Measurements from ENCODE around the gene THUMPD3.

The THUMPD3 gene

DNA sequence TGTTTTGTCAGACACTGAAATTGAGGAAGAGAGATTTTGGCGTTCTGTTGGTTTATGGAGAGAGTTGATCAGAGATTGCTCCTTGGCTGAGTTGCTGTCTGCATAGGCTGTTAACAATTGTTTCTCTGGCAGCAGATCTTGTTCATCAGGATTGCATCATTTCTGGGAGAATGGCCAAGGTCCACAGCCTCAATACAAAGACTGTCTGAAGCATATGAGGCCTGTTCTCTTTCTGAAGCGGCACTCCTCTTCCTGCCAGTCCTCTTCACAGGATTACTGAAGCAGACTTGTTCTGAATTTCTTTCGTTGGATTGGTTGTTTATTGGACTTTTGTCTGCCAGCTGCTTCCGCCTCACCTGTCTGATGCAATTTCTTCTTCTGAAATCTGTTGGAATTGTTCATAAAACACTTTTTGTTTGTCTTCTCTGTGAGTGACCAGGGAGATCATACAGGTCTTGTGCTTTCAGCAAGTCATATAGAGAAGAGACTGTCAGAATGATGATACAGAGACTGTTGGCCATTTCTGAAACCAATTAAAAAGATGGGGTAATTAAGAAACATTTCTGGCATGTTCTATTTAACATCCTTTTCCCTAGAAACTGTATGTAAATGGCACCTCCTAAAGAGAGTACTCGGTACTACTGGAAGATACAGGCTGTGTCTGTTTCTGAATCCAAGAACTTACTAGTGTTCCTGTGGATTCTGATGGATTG lies 60.0 kb downstream of the THUMPD3 start:
- peak; percentile 16 to 71 for DNase-seq

DNA sequence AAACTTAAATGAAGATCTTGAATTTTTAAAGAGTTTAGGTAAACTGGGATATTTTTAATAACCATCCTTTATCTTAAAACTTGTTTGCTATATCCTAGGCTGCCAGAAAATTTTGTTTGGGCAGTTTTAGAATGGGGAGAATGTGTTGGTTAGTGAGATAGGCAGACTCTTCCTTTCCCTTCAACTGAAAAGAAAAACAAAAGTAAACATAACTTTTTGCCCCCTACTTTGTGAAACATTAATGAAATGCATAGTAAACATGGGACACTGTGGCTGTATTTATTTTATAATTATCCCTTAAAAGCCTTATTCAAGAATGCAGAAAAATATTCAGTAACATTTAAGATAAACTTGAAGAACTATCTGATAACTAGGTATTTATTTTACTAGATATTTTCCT lies 65.6 kb downstream of the THUMPD3 start:
- no peak for DNase-seq

DNA sequence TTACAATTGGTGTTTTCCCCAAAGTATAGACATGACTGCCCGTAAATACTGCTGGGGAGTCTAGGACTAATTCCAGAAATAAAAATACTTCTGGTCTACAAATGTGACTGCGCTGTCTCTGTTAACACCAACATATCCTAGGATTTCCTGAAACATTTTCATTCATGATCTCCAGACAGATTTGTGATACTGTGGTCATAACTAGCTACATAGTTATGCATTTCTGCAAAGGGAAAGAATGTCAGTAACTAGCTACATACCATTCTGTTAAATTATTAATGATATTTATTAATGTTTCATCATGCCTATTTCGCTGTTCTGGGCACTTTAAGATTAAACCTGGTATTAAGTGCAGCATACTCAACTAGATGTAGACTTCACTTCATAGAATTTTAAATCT lies 67.9 kb downstream of the THUMPD3 start:
- DNase-seq, result no peak

- no peak for DNase-seq
Measured at GRCh38 chr3:9433627-9434521, 71.0 kb downstream of the THUMPD3 start.

- no peak for DNase-seq
Measured at GRCh38 chr3:9435316-9435715, 72.5 kb downstream of the THUMPD3 start.
